ENCODE measurements around the gene AGTRAP.

AGTRAP gene

GRCh38 chr1:11729155-11729497 lies 6.8 kb upstream of the AGTRAP start:
- Histone ChIP-seq H3K79me2 (ENCODE audit: control insufficient read depth, insufficient read depth, low read length, poor library complexity) (no peaks in the 10 kb centered on the region), H2AFZ (ENCODE audit: insufficient read depth, low read length, poor library complexity) (no peak overlapping the region), H3K9ac (ENCODE audit: low read length) (no peak overlapping the region), H3K27me3 (ENCODE audit: insufficient read depth, low read length) (no peaks in the 10 kb centered on the region), H3K4me2 (ENCODE audit: low read length) (no peak overlapping the region), H3K4me1 (ENCODE audit: control insufficient read depth in 1 of 2, insufficient read depth in 2 of 2, low read length in 2 of 2) (peaks cover 23% of the 10 kb centered on the region in 2 experiments), H2BK12ac (ENCODE audit: low read length) (no peak overlapping the region), H3K27ac (ENCODE audit: low read depth, low read length) (no peak overlapping the region), H2AK5ac (ENCODE audit: low read length) (no peak overlapping the region), H4K12ac (ENCODE audit: low read depth, low read length) (no peak overlapping the region), H3K79me1 (ENCODE audit: low read length) (peaks cover 2% of the 10 kb centered on the region), H4K91ac (ENCODE audit: low read depth, low read length) (no peak overlapping the region), H3K4ac (ENCODE audit: low read depth, low read length) (no peak overlapping the region), H3K9me3 (ENCODE audit: insufficient read depth, low read depth, low read length) (peaks cover 3% of the 10 kb centered on the region), H4K8ac (ENCODE audit: low read depth, low read length) (no peak overlapping the region), H2BK120ac (ENCODE audit: insufficient read depth, low read length, poor library complexity) (no peak overlapping the region), H3K14ac (ENCODE audit: low read length) (no peak overlapping the region), H3K4me3 (ENCODE audit: low read depth, low read length) (peak overlapping the region; percentile 13), H2BK5ac (ENCODE audit: low read depth, low read length, poor library complexity) (no peak overlapping the region), H3K18ac (ENCODE audit: low read length) (no peak overlapping the region), H3K36me3 (ENCODE audit: control insufficient read depth in 1 of 2, insufficient read depth in 2 of 2, low read length in 2 of 2) (no peaks in the 10 kb centered on the region), H3K23ac (ENCODE audit: low read length) (no peak overlapping the region)
- no peak for DNase-seq
- WGBS (ENCODE audit: extremely low coverage, insufficient coverage, insufficient read length), result no CpG with 5 or more reads among the region's 11 CpGs

- H3K79me1 ChIP-seq (ENCODE audit: low read length), result peaks cover 2% of the 10 kb centered on the region
- WGBS (ENCODE audit: extremely low coverage, insufficient coverage, insufficient read length), result no CpG with 5 or more reads among the region's 26 CpGs
Observed at GRCh38 chr1:11729498-11730428, 6.2 kb upstream of the AGTRAP start.

GRCh38 chr1:11730429-11730891 lies 5.5 kb upstream of the AGTRAP start:
- H3K4me2 ChIP-seq (ENCODE audit: low read length), result no peak overlapping the region
- no peak overlapping the region for H4K8ac ChIP-seq (ENCODE audit: low read depth, low read length)
- no peak overlapping the region for H3K14ac ChIP-seq (ENCODE audit: low read length)
- no peak overlapping the region for H2BK12ac ChIP-seq (ENCODE audit: low read length)
- H3K9ac ChIP-seq (ENCODE audit: low read length), result no peak overlapping the region
- no peak overlapping the region for H3K4ac ChIP-seq (ENCODE audit: low read depth, low read length)
- no peak overlapping the region for H3K23ac ChIP-seq (ENCODE audit: low read length)
- peaks cover 3% of the 10 kb centered on the region for H3K9me3 ChIP-seq (ENCODE audit: insufficient read depth, low read depth, low read length)
- H2BK120ac ChIP-seq (ENCODE audit: insufficient read depth, low read length, poor library complexity), result no peak overlapping the region
- H3K4me1 ChIP-seq (ENCODE audit: control insufficient read depth in 1 of 2, insufficient read depth in 2 of 2, low read length in 2 of 2), result peaks cover 22 to 23% of the 10 kb centered on the region in 2 experiments
- peak in 1 of 2 donors; percentile 29 for DNase-seq
- no peaks in the 10 kb centered on the region for H3K36me3 ChIP-seq (ENCODE audit: control insufficient read depth in 1 of 2, insufficient read depth in 2 of 2, low read length in 2 of 2)
- H4K91ac ChIP-seq (ENCODE audit: low read depth, low read length), result no peak overlapping the region
- no peak overlapping the region for H3K18ac ChIP-seq (ENCODE audit: low read length)
- H4K12ac ChIP-seq (ENCODE audit: low read depth, low read length), result no peak overlapping the region
- no peak overlapping the region for H2AFZ ChIP-seq (ENCODE audit: insufficient read depth, low read length, poor library complexity)
- H3K79me1 ChIP-seq (ENCODE audit: low read length), result peaks cover 2% of the 10 kb centered on the region
- no peak overlapping the region for H2BK5ac ChIP-seq (ENCODE audit: low read depth, low read length, poor library complexity)
- no peak overlapping the region for H2AK5ac ChIP-seq (ENCODE audit: low read length)
- no peaks in the 10 kb centered on the region for H3K27me3 ChIP-seq (ENCODE audit: insufficient read depth, low read length)
- H3K27ac ChIP-seq (ENCODE audit: low read depth, low read length), result no peak overlapping the region
- peak overlapping the region; percentile 33 for H3K4me3 ChIP-seq (ENCODE audit: low read depth, low read length)
- H3K79me2 ChIP-seq (ENCODE audit: control insufficient read depth, insufficient read depth, low read length, poor library complexity), result no peaks in the 10 kb centered on the region
- WGBS (ENCODE audit: extremely low coverage, insufficient coverage, insufficient read length), result no CpG with 5 or more reads among the region's 5 CpGs

More at GRCh38 chr1:11729498-11730428, 6.2 kb upstream of the AGTRAP start:
- Histone ChIP-seq H4K91ac (ENCODE audit: low read depth, low read length) (no peak overlapping the region), H2AK5ac (ENCODE audit: low read length) (no peak overlapping the region), H3K4me1 (ENCODE audit: control insufficient read depth in 1 of 2, insufficient read depth in 2 of 2, low read length in 2 of 2) (peaks cover 23% of the 10 kb centered on the region in 2 experiments), H3K36me3 (ENCODE audit: control insufficient read depth in 1 of 2, insufficient read depth in 2 of 2, low read length in 2 of 2) (no peaks in the 10 kb centered on the region), H3K79me2 (ENCODE audit: control insufficient read depth, insufficient read depth, low read length, poor library complexity) (no peaks in the 10 kb centered on the region), H2AFZ (ENCODE audit: insufficient read depth, low read length, poor library complexity) (no peak overlapping the region), H4K8ac (ENCODE audit: low read depth, low read length) (no peak overlapping the region), H3K4me3 (ENCODE audit: low read depth, low read length) (peak overlapping the region; percentile 33), H3K4ac (ENCODE audit: low read depth, low read length) (no peak overlapping the region), H3K4me2 (ENCODE audit: low read length) (no peak overlapping the region), H3K18ac (ENCODE audit: low read length) (no peak overlapping the region), H3K23ac (ENCODE audit: low read length) (no peak overlapping the region), H3K27me3 (ENCODE audit: insufficient read depth, low read length) (no peaks in the 10 kb centered on the region), H3K9me3 (ENCODE audit: insufficient read depth, low read depth, low read length) (peaks cover 3% of the 10 kb centered on the region), H3K27ac (ENCODE audit: low read depth, low read length) (no peak overlapping the region), H3K14ac (ENCODE audit: low read length) (no peak overlapping the region), H2BK120ac (ENCODE audit: insufficient read depth, low read length, poor library complexity) (no peak overlapping the region), H4K12ac (ENCODE audit: low read depth, low read length) (no peak overlapping the region), H2BK12ac (ENCODE audit: low read length) (no peak overlapping the region), H2BK5ac (ENCODE audit: low read depth, low read length, poor library complexity) (no peak overlapping the region), H3K9ac (ENCODE audit: low read length) (no peak overlapping the region)
- DNase-seq, result no peak

GRCh38 chr1:11731691-11732283 lies 4.1 kb upstream of the AGTRAP start:
- H4K8ac ChIP-seq (ENCODE audit: low read depth, low read length), result peak overlapping the region; percentile 54
- no peaks in the 10 kb centered on the region for H3K27me3 ChIP-seq (ENCODE audit: insufficient read depth, low read length)
- no peak overlapping the region for H2AK5ac ChIP-seq (ENCODE audit: low read length)
- peaks cover 3% of the 10 kb centered on the region for H3K9me3 ChIP-seq (ENCODE audit: insufficient read depth, low read depth, low read length)
- no peak overlapping the region for H3K4ac ChIP-seq (ENCODE audit: low read depth, low read length)
- H2BK120ac ChIP-seq (ENCODE audit: insufficient read depth, low read length, poor library complexity), result peak overlapping the region; percentile 59
- H4K91ac ChIP-seq (ENCODE audit: low read depth, low read length), result peak overlapping the region; percentile 63
- peak overlapping the region; percentile 43 for H2BK5ac ChIP-seq (ENCODE audit: low read depth, low read length, poor library complexity)
- no peak overlapping the region for H4K12ac ChIP-seq (ENCODE audit: low read depth, low read length)
- H3K4me2 ChIP-seq (ENCODE audit: low read length), result peak overlapping the region; percentile 14
- H2BK12ac ChIP-seq (ENCODE audit: low read length), result no peak overlapping the region
- H2AFZ ChIP-seq (ENCODE audit: insufficient read depth, low read length, poor library complexity), result peak overlapping the region; percentile 84
- H3K4me1 ChIP-seq (ENCODE audit: control insufficient read depth in 1 of 2, insufficient read depth in 2 of 2, low read length in 2 of 2), result peaks cover 15 to 24% of the 10 kb centered on the region in 2 experiments
- H3K4me3 ChIP-seq (ENCODE audit: low read depth, low read length), result no peak overlapping the region
- no peak overlapping the region for H3K18ac ChIP-seq (ENCODE audit: low read length)
- no peak overlapping the region for H3K9ac ChIP-seq (ENCODE audit: low read length)
- H3K79me2 ChIP-seq (ENCODE audit: control insufficient read depth, insufficient read depth, low read length, poor library complexity), result peaks cover 5% of the 10 kb centered on the region
- no peaks in the 10 kb centered on the region for H3K36me3 ChIP-seq (ENCODE audit: control insufficient read depth in 1 of 2, insufficient read depth in 2 of 2, low read length in 2 of 2)
- WGBS (ENCODE audit: extremely low coverage, insufficient coverage, insufficient read length), result no CpG with 5 or more reads among the region's 17 CpGs
- H3K79me1 ChIP-seq (ENCODE audit: low read length), result peaks cover 9% of the 10 kb centered on the region
- H3K23ac ChIP-seq (ENCODE audit: low read length), result no peak overlapping the region
- no peak for DNase-seq
- peak overlapping the region; percentile 53 for H3K27ac ChIP-seq (ENCODE audit: low read depth, low read length)
- peak overlapping the region; percentile 46 for H3K14ac ChIP-seq (ENCODE audit: low read length)
